ENCODE data around the gene GNAI2. TPM values are rescaled to one million over a fixed set of nuclear protein-coding genes. Genes with fewer than 3 reads are reported as not detected.

The GNAI2 gene
- total and polyA plus RNA-seq, 9 donors, result 116 to 222 (median 189) TPM

- Histone ChIP-seq H3K27me3 (ENCODE audit: control insufficient read depth, insufficient read depth, low read length) (no peaks in the 10 kb centered on the region), H3K27ac (ENCODE audit: low read length) (no peak overlapping the region), H3K4me3 (ENCODE audit: low read length) (no peak overlapping the region), H3K9me3 (replicated peaks; ENCODE audit: control insufficient read depth, low read depth, low read length) (no peaks in the 10 kb centered on the region), H3K4me1 (ENCODE audit: control insufficient read depth, insufficient read depth, low read length) (peaks cover 37% of the 10 kb centered on the region), H3K36me3 (ENCODE audit: control insufficient read depth, insufficient read depth, low read length) (peaks cover 7% of the 10 kb centered on the region)
- no peak for DNase-seq
- WGBS (ENCODE audit: insufficient coverage), result 90% methylated on average over 14 of the region's 18 CpGs
Measured at GRCh38 chr3:50296721-50297383, 60.8 kb downstream of the GNAI2 start.

- 100% methylated on average over 2 of the region's 2 CpGs for WGBS (ENCODE audit: insufficient coverage)
- H3K4me3 ChIP-seq (ENCODE audit: low read length), result no peak overlapping the region
- peak; percentile 42 for DNase-seq
- no peaks in the 10 kb centered on the region for H3K9me3 ChIP-seq (replicated peaks; ENCODE audit: control insufficient read depth, low read depth, low read length)
- H3K4me1 ChIP-seq (ENCODE audit: control insufficient read depth, insufficient read depth, low read length), result peaks cover 39% of the 10 kb centered on the region
- H3K36me3 ChIP-seq (ENCODE audit: control insufficient read depth, insufficient read depth, low read length), result peaks cover 7% of the 10 kb centered on the region
- H3K27me3 ChIP-seq (ENCODE audit: control insufficient read depth, insufficient read depth, low read length), result no peaks in the 10 kb centered on the region
- H3K27ac ChIP-seq (ENCODE audit: low read length), result no peak overlapping the region
Measured at GRCh38 chr3:50297384-50297775, 61.4 kb downstream of the GNAI2 start.

- 36% methylated on average over 6 of the region's 9 CpGs for WGBS (ENCODE audit: insufficient coverage)
- peak overlapping the region; percentile 88 for H3K4me3 ChIP-seq (ENCODE audit: low read length)
- H3K27ac ChIP-seq (ENCODE audit: low read length), result peak overlapping the region; percentile 93
- H3K27me3 ChIP-seq (ENCODE audit: control insufficient read depth, insufficient read depth, low read length), result no peaks in the 10 kb centered on the region
- DNase-seq, result peak; percentile 28
- peaks cover 7% of the 10 kb centered on the region for H3K36me3 ChIP-seq (ENCODE audit: control insufficient read depth, insufficient read depth, low read length)
- no peaks in the 10 kb centered on the region for H3K9me3 ChIP-seq (replicated peaks; ENCODE audit: control insufficient read depth, low read depth, low read length)
- H3K4me1 ChIP-seq (ENCODE audit: control insufficient read depth, insufficient read depth, low read length), result peaks cover 40% of the 10 kb centered on the region
Measured at GRCh38 chr3:50297896-50298725, 62.1 kb downstream of the GNAI2 start.

DNA sequence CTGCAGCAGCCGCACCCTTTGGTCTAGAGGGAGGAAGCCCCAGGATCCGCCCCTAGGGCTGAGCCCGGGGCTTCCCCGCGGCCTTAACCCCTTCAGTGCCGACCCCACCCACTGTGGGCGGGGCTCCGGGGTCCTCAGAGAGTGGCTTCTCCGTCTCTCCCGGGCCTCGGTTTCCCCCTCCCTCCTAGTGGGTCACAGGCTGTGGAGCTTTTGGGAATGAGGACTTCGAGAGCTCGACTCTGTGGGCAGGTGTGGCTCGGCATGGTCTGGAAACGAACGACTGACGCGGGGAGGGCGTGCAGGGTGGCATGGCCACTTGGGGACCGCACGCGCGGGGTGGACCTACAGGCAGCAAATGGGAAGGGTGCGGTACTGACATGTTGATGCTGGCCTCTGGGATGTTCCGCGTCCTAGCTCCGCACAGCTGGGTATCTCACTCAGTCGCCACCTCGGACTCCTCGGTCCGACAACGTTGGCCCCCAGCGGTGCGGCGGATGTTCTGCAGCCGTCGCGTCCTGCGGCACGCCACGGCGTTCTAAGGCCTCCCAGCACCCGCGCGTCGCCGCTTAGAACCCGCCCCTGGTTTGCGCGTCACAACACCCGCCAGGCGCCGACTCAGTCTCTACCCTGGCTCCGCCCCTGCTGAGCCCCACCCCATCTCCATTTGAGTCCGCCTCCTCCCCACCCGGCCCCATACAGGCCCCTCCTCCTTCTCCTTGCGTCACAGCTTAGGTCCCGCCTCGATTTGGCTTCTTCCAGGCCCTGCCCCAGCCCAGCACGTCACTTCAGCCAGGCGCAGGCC is 63.0 kb downstream of the GNAI2 start, which contains the start of the genes HYAL3 and NAA80:
HYAL3 (minus strand) TSS at position 570 of the 802 bp plus-strand sequence. CDS start 3,803 bp downstream, outside the sequence.
NAA80 (minus strand) TSS at position 570 of the 802 bp plus-strand sequence. CDS start 1,942 bp downstream, outside the sequence.
- Histone ChIP-seq H3K4me3 (ENCODE audit: low read length) (peak within 1 kb of the TSS; percentile 88), H3K9me3 (replicated peaks; ENCODE audit: control insufficient read depth, low read depth, low read length) (no peaks in the 10 kb centered on the region), H3K4me1 (ENCODE audit: control insufficient read depth, insufficient read depth, low read length) (peaks cover 43% of the 10 kb centered on the region), H3K36me3 (ENCODE audit: control insufficient read depth, insufficient read depth, low read length) (peaks cover 7% of the 10 kb centered on the region), H3K27ac (ENCODE audit: low read length) (peak within 1 kb of the TSS; percentile 93), H3K27me3 (ENCODE audit: control insufficient read depth, insufficient read depth, low read length) (no peaks in the 10 kb centered on the region)
- WGBS (ENCODE audit: insufficient coverage), result under 1% methylated on average over 50 of the region's 61 CpGs
- DNase-seq, result peak; percentile 100

DNA sequence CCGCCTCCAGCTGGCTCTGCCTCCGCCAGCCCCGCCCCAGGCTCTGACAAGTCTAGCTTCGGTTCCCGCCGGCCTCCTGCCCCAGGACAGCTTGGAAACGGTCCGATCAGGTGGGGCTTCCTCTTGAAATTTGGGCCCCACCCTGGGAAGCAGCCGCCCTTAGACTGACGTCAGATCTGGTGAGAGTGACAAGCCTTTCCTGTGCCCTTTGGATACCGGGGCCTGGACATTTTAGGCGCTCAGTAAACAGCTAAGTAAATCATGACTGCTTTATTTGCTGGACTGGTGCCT is 63.6 kb downstream of the GNAI2 start:
- DNase-seq, result no peak
- Histone ChIP-seq H3K4me1 (ENCODE audit: control insufficient read depth, insufficient read depth, low read length) (peaks cover 43% of the 10 kb centered on the region), H3K27ac (ENCODE audit: low read length) (peak overlapping the region; percentile 86), H3K9me3 (replicated peaks; ENCODE audit: control insufficient read depth, low read depth, low read length) (no peaks in the 10 kb centered on the region), H3K36me3 (ENCODE audit: control insufficient read depth, insufficient read depth, low read length) (peaks cover 7% of the 10 kb centered on the region), H3K27me3 (ENCODE audit: control insufficient read depth, insufficient read depth, low read length) (no peaks in the 10 kb centered on the region), H3K4me3 (ENCODE audit: low read length) (peak overlapping the region; percentile 50)
- WGBS (ENCODE audit: insufficient coverage), result 0% methylated on average over 12 of the region's 12 CpGs

DNA sequence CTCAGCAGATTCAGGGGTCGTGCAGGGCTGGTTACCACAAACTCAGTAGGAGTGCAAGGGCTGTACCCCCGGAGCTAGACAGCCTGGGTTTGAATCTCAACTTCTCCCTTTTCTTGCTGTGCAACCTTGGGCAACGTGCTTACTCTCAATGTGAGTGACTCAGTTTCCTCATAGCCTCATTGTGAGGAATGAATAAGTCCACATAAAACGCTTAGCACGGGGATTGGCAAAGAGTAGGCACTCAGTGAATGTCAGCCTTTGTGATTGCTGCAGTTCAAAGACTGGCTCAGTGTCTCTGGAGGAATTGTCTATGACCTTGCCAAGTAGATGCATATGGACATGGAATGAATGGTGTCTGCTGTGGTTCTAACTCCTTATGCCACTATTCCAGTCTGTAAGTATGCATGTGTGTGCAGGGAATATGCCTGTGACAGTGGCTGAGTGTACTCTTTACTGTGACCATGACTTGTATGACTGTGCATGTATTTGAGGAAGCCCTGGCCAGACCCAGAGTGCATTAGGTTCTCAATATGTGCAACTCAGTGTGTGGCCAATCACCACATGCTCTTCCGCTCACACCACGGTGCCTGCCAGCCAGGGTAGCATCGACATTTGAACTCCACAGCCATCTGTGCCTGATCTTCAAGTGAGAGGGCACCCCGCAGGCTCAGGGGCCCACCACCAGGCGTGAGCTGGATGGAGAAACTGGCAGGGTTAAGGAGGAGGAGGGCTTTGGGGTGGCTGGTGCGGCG is 64.1 kb downstream of the GNAI2 start:
- Histone ChIP-seq H3K27ac (ENCODE audit: low read length) (peak overlapping the region; percentile 86), H3K27me3 (ENCODE audit: control insufficient read depth, insufficient read depth, low read length) (no peaks in the 10 kb centered on the region), H3K36me3 (ENCODE audit: control insufficient read depth, insufficient read depth, low read length) (peaks cover 7% of the 10 kb centered on the region), H3K4me1 (ENCODE audit: control insufficient read depth, insufficient read depth, low read length) (peaks cover 43% of the 10 kb centered on the region), H3K4me3 (ENCODE audit: low read length) (peak overlapping the region; percentile 50), H3K9me3 (replicated peaks; ENCODE audit: control insufficient read depth, low read depth, low read length) (no peaks in the 10 kb centered on the region)
- peak; percentile 68 for DNase-seq
- WGBS (ENCODE audit: insufficient coverage), result 48% methylated on average over 12 of the region's 12 CpGs

DNA sequence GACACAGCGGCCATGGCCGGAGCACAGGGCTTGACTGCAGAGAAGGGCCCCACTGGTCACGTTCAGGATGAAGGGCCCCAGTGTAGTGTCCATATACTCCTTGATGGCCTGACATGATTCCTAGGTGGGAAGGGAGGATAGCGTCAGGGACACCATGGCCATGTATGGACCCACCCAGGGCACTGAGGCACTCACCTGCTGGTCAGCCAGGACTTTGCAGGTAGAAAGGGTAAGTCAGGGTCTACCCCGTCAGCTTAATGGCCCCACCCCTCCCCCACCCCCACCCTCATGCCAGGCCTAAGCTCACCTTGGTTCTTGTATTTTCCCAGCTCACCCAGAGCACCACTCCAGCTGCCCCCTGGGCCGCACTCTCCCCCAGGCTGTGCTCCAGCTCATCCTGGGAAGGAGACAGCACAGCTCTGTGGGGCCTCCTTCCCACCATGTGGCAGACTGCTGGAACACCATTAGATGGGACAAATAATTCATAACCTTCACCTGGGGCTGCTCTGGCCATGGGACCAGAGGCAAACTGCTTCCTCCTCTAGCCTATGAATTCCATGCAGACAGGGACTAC is 64.8 kb downstream of the GNAI2 start:
- Histone ChIP-seq H3K36me3 (ENCODE audit: control insufficient read depth, insufficient read depth, low read length) (peaks cover 7% of the 10 kb centered on the region), H3K27ac (ENCODE audit: low read length) (peak overlapping the region; percentile 86), H3K9me3 (replicated peaks; ENCODE audit: control insufficient read depth, low read depth, low read length) (no peaks in the 10 kb centered on the region), H3K4me3 (ENCODE audit: low read length) (no peak overlapping the region), H3K27me3 (ENCODE audit: control insufficient read depth, insufficient read depth, low read length) (no peaks in the 10 kb centered on the region), H3K4me1 (ENCODE audit: control insufficient read depth, insufficient read depth, low read length) (peaks cover 43% of the 10 kb centered on the region)
- DNase-seq, result peak; percentile 31
- WGBS (ENCODE audit: insufficient coverage), result 83% methylated on average over 5 of the region's 6 CpGs

DNA sequence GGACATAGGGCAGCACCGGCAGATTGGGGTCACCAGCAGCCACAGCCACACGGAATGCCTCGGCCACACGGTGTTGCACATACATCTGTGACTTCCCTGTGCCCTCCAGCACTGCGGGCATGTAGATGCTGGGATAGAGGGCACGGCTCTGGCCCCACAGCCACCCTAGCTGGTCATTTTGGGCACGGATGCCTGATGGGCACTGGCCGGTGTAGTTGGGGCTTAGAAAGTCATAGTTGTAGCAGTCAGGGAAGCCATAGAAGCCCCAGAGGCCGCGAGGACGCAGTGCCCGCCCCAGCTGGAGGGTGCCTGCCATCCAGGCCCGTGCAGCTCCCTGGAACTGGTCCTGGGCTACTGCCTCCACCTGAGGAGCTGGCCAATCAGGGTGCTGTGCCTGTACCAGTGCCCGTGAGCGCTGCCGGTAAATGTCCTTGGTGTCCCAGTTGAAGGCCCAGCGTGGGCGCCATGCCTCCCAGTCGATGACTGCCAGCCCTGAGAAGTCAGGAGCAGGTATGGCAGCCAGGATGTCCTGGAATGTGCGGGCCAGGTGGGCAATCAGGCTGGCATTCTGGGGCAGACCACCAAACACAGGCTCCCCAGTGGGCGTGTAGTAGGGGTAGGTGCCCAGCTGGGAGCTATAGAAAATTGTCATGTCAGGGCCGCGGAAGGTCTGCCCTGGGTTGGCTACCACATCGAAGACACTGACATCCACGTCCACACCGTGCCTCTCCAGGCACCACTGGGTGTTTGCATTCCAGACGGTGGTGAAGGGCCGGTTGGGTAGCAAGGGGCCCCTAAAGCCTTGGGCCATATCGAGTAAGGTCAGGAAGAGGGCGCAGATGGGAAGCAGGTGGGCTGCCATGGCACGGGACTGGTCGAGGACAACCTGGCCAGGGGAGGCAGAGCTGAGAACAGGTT is 66.3 kb downstream of the GNAI2 start:
- WGBS (ENCODE audit: insufficient coverage), result 83% methylated on average over 32 of the region's 32 CpGs
- Histone ChIP-seq H3K36me3 (ENCODE audit: control insufficient read depth, insufficient read depth, low read length) (peaks cover 3% of the 10 kb centered on the region), H3K4me3 (ENCODE audit: low read length) (no peak overlapping the region), H3K4me1 (ENCODE audit: control insufficient read depth, insufficient read depth, low read length) (peaks cover 43% of the 10 kb centered on the region), H3K27me3 (ENCODE audit: control insufficient read depth, insufficient read depth, low read length) (no peaks in the 10 kb centered on the region), H3K27ac (ENCODE audit: low read length) (peak overlapping the region; percentile 65), H3K9me3 (replicated peaks; ENCODE audit: control insufficient read depth, low read depth, low read length) (no peaks in the 10 kb centered on the region)
- DNase-seq, result peak; percentile 22

Measured in muscle of leg (tissue), 11 donors.